Measurements from ENCODE around the gene RUNX1.

DNA sequence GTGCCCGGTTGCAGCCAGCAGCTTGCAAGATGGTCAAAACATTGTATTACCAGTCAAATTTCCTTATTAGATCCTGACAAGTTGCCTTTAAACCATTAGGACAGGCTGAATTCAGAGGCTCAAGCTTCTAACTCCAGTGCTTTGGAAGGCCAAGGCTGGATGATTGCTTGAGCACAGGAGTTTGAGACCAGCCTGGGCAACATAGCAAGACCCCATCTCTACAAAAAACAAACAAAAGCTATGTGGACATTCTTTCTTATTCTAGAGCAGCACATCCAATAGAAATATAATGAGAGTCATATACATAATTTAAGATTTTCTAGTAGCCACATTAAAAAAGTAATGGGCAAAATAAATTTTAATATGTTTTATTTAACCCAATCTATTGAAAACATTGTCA is 149.3 kb downstream of the RUNX1 start:
- TF ChIP-seq, protein P1, sequence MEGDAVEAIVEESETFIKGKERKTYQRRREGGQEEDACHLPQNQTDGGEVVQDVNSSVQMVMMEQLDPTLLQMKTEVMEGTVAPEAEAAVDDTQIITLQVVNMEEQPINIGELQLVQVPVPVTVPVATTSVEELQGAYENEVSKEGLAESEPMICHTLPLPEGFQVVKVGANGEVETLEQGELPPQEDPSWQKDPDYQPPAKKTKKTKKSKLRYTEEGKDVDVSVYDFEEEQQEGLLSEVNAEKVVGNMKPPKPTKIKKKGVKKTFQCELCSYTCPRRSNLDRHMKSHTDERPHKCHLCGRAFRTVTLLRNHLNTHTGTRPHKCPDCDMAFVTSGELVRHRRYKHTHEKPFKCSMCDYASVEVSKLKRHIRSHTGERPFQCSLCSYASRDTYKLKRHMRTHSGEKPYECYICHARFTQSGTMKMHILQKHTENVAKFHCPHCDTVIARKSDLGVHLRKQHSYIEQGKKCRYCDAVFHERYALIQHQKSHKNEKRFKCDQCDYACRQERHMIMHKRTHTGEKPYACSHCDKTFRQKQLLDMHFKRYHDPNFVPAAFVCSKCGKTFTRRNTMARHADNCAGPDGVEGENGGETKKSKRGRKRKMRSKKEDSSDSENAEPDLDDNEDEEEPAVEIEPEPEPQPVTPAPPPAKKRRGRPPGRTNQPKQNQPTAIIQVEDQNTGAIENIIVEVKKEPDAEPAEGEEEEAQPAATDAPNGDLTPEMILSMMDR (IDR thresholded peaks at IDR 0.05), result no peak
- TF ChIP-seq ZFX (IDR thresholded peaks at IDR 0.05; ENCODE audit: borderline replicate concordance), result no peak

Measured in 22Rv1 (cell line).